NCI-H2107 treated with DMSO at 0.1 percent for 48 hours (cell line): ENCODE measurements around the gene SCAF4.

ENCODE experiments used
- DNase-seq: peaks from one replicate; lab custom pipeline; 2025; ENCODE audit not compliant: unreplicated experiment; lab: John Stamatoyannopoulos, UW

SCAF4 gene

GRCh38 chr21:31713973-31714740, 17.8 kb downstream of the SCAF4 start:
- DNase-seq, result no peak

GRCh38 chr21:31713115-31713514, 18.8 kb downstream of the SCAF4 start:
- DNase-seq, result no peak

GRCh38 chr21:31711745-31712285, 20.1 kb downstream of the SCAF4 start:
- DNase-seq, result no peak

- DNase-seq, result no peak
Observed at GRCh38 chr21:31711326-31711725, 20.6 kb downstream of the SCAF4 start.

DNA sequence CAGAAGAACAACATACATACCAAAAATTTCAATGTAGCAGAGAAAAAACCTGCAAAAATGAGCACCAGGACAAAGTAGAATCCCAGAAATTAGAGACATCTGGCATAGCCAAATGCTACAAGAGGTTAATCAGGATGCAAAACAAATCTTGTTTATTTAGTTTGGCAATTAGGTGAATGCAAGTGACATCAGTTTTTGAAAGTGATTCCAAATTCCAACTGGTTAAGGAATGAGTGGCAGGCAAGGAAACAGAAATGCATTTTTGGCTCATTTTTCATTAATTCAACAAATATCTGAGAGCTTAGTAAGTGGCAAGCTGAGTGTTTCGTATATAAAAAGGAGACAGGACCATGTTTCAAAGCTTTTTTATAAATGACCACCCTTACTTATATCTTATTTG, 21.3 kb downstream of the SCAF4 start:
- no peak for DNase-seq

GRCh38 chr21:31708541-31708940, 23.4 kb downstream of the SCAF4 start:
- DNase-seq, result no peak

DNA sequence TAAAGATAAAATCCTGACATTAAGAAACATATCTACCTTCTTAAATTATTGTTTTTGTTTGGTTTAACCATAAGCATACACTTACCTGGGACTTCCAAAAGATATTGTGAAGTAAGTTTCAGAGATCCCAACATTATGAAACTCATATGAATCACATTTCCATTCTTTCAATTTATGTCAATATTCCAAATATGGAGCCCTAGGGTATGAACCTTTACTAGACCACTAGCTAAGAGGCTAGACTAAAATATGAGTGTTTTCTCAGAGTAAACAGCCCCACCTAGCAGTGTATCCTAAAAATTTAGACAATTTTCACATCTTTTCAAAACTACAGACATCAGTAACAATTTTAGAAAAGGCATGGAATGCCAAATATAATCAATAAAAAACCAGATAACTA, 24.4 kb downstream of the SCAF4 start:
- DNase-seq, result no peak

GRCh38 chr21:31706562-31706961, 25.4 kb downstream of the SCAF4 start:
- DNase-seq, result no peak

GRCh38 chr21:31700040-31700439, 31.9 kb downstream of the SCAF4 start:
- no peak for DNase-seq

GRCh38 chr21:31698461-31698860, 33.5 kb downstream of the SCAF4 start:
- DNase-seq, result no peak

DNA sequence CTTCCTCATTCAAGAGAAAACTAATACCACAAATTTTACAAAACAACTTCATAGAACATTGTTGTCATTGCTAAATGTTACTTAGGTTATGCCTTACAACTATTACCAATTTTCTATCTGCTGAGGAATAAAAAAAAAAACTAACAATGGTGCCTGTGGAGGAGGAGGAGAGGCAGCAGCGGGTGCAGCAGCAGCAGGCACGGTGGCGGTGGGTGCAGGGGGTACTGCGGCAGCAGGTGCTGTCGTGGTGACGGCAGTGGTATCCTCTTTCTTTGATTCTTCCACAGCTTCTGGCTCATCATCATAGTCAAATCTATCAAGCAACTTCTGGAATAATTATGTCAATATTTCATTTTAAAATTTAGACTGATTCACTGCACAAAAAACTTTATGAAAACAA, 35.5 kb downstream of the SCAF4 start:
- no peak for DNase-seq

DNA sequence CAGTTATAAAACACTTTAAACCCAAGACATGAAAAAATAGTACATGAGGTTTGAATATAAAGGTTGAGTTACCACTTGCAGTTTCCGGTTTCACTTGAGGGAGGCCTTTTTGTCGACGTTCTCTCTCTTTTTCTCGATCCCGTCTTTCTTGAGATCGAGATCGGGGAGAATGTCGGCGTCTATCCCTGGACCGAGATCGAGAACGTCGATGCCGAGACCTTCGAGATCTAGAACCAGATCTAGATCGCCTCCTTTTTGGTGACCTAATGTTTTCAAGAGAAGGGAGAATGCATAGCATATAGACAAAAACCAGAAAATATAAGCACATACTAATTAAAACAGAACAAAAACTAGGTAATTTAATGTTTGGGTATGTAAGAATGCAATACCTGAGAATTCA, 38.7 kb downstream of the SCAF4 start:
- no peak for DNase-seq

DNA sequence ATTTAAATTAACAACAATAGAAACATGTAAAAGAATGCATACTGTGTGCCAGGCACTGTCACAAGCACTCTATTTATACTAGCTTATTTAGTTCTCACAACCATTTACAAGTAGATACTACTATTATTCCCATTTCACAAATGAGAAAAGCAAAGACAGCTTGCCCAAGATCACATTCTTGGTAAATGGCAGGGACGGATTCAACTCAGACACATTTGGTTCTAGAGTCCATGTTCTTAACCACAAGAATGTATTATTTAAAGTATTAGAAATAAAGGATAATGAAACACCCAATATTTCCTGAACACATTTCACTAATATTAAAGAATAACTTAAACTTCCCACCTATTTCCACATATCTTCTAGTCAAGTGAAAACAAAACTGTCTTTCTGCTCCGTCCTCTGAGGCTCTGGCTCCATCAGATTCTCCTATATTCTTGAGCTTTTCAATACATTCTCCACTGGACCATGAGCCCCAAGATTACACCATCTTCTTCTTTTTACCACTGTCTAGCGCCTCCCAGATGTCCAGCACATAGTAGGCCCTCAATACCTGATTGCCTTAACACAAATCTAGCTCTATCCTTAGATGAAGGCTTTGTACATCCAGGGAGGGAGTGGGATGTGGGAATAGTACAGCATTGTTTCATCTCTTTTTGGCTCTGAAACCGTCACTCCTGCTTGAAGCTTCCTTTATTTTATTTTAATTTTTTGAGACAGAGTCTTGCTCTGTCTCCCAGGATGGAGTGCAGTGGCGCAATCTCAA, 43.1 kb downstream of the SCAF4 start:
- DNase-seq, result no peak

DNA sequence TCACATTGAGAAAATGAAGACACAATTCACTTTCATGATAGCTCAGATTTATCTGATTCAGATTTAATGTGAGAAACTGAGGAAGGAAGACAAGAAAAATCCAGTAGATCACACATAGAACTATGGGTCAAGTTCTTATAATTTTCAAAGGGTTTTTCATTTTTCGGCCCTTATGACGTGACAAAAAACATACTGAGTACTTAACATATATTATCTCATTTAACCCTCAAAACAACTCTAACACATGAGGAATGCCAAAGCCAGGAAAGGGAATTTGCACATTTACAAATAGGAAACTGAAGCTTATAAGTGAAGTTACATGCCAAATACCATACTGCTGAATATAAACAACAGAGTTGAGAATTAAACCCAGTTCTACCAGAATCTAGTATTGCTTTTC, 44.8 kb downstream of the SCAF4 start:
- DNase-seq, result no peak

DNA sequence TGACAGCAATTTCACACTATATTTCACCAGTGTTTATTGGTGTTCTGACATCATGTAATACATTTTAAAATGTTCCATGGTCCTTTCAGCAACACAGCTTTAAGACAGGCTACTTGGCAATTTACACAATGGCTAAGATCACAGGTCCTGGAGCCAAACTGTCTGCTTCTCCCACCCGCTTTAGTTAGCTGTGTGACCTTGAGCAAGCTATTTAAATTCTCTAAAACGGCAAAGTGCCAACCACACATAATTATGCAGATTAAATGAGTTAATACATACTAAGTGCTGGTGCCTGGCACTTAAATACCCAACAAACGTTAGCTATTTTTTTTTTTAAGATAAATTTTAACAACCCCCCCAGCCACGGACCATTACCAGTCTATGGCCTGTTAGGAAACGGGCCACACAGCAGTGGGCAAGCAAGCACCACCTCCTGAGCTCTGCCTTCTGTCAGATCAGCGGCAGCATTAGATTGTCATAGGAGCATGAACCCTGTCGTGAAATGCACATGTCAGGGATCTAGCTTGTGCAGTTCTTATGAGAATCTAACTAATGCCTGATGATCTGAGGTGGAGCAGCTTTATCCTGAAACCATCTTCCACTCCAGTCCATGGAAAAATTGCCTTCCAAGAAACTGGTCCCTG, 45.5 kb downstream of the SCAF4 start:
- no peak for DNase-seq

- no peak for DNase-seq
Observed at GRCh38 chr21:31684918-31685317, 47.0 kb downstream of the SCAF4 start.

GRCh38 chr21:31683029-31683428, 48.9 kb downstream of the SCAF4 start:
- DNase-seq, result no peak

DNA sequence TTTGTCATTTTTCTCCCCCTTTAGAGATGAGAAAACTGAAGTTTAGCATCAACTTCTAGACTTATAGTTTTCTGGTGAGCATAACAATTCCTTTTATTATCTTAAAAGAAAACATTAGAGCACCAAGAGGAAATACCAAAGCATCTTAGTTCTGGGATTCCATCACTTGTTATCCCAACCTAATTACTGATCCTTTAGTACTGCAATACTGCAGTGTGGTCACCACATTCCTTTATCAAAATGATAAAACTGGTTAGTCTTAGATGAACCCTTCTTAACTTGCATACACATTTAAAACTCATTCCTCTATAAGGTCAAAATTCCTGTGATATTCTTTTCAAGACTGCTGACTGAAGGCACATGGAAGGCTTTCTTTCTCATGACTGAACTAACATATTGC, 49.3 kb downstream of the SCAF4 start:
- no peak for DNase-seq

GRCh38 chr21:31678478-31678877, 53.4 kb downstream of the SCAF4 start:
- no peak for DNase-seq

GRCh38 chr21:31677047-31677446, 54.9 kb downstream of the SCAF4 start:
- DNase-seq, result no peak

- no peak for DNase-seq
Observed at GRCh38 chr21:31675960-31676359, 56.0 kb downstream of the SCAF4 start.

GRCh38 chr21:31675318-31675717, 56.6 kb downstream of the SCAF4 start:
- DNase-seq, result no peak
